Stimulated activated CD4-positive, alpha-beta T cell treated with anti-CD3 and anti-CD28 coated beads, TNF-alpha, amount 100 ng/mL, for 48 hours (primary cell): Measurements from ENCODE around the gene ABCC4.
"Not testable (repeated sequence)": the region's sequence is repeated elsewhere in the genome, so short reads cannot be mapped to it uniquely, and the experiment has no call there.

Experiments
- DNase-seq, 3 donors: peaks; one replicate each; pipeline ENCODE4 v3.0.0-alpha.2; 2020; ENCODE audit warnings: low read depth in 3 of 3

Gene ABCC4

DNA sequence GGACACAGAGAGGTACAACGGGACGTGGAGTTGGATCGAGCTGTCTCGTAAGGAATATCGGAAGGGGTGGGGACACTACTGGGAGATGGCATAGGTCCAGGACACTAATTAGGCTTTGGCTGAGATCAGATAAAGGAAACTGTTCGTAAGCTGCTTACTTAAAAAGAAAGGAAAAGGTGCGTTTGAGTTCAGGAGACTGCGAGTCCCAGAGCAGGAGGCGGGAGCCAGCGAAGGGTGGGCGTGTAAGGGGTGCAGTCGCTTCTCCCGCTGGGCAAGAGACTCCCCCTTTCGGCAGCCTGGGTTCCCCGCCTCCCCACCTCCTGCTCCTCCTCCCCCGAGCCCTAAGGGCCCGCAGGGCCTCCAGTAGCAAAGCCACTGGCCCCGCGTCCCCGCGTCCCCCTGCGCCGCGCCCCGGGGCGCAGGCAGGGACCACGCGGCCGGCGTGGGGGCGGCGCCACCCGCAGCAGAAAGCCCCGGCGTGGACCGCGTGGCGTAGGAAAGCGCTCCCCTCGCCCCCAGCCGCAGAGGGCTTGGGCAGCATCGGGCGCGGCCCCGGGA is 547 bp downstream of the ABCC4 start:
- DNase-seq = peak in 1 of 3 donors; percentile 41

DNA sequence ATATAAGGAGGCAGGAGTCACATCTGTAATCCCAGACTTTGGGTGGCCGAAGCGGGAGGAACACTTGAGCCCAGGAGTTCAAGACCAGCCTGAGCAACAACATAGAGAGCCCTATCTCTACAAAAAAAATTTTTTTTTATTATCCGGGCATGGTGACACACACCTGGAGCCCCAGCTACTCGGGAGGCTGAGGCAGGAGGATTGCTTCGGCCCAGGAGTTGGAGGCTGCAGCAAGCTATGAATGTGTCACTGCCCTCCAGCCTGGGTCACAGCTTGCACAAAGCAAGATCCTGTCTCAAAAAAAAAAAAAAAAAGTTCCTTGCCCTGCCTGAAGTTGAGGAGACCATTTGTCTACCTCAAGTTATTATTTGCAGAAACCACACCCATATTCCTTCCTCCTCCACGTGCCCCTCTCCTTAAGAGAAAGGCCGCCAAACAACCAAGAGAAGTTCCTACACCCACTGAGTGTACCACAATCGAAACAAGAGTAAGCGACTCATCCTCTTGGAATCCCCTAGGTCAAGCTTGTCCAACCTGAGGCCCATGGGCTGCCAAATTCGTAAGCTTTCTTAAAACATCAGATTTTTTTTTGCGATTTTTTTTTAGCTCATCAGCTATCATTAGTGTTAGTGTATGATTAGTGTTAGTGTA is 2.2 kb downstream of the ABCC4 start:
- no peak for DNase-seq

DNA sequence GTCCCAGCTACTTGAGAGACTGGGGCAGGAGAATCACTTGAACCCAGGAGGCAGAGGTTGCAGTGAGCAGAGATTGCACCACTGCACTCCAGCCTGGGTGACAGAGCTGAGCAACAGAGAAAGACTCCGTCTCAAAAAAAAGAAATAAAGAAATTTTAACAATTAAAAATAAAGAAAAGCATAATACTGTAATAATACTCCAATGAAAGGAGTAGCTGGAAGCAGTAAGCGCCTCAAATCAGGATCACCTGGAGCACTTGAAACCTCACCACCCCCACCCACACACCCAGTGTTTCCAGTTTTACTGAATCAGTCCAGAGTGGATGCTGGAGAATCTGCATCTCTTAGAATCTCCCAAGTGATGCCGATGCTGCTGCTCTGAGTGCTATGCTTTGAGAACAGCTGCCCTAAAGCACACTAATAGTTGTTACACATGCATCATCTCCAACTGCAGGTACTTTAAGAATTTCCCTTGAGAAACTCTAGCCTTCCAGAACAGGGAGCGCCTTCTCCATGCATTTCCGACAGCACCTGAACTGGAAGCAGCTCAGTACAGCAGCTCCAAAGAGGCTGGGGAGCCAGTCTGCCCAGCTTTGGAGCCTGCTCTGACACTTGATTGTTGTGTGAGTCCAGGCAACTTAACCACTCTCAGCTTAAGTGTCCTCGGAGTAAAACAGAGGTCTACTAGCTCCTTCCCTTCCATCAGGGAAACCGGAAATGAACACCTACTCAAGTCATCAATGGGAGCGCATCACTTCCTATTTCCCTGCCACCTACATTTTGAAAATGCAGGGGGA is 2.9 kb downstream of the ABCC4 start:
- DNase-seq = no peak

DNA sequence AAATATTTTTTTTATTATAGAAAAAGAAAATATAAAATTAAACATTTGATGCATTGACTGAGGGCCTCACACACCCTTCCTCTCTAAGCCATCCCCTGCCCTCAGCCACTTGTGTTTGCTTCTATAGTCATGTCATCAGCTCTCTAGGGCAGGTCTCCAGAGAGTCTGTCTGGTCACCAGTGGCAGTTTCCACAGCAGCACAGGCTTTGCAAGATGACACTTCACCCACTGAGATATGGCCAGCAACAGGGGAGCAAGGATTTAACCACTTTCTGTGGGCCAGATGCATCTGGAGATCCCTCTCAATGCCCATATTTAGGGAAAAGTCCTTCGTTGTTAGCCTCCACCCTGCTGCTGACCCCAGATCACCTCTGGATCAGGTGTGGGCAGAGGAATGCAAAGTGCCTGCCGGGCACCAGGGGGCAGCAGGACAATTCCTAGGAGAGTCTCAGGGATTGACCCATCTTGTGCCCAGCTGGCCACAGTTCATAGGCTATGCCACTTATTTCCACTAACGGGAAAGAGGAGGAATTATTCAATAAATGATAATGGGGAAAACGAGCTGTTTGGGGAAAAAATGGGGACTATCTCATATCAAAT is 4.8 kb downstream of the ABCC4 start:
- no peak for DNase-seq

DNA sequence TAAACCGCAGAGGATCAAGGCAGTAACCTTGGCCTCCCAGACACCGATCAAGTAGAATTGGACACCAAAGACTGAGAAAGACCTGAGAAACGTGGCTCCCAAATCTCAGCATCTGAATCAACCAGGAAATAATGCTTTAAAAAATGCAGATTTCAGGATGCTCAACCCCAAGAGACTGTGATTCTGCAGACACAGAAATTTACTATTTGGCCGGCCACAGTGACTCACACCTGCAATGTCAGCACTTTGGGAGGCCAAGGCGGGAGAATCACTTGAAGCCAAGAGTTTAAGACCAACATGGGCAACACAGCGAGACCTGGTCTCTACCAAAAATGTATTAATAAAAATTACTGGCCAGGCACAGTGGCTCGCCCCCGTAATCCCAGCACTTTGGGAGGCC is 6.2 kb downstream of the ABCC4 start:
- no peak for DNase-seq

DNA sequence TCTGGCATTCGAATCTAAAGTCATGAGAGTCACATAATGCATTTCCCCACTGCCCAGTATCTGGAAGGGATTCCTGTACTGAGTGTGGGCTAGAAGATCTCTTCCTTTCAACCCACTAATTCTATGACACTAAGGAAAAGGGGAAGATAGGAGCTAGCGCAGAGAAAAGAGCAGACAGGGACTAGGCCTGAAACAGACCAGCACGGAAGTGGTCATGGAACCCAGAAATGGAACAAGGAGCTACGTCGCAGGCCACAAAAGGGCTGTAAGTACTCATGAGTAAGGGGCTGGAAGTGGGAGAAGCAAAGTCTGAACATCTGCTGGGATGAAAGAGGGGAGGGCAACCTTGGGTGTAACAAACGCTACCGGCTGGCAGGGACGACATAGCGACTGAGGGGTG is 8.6 kb downstream of the ABCC4 start:
- DNase-seq = no peak

DNA sequence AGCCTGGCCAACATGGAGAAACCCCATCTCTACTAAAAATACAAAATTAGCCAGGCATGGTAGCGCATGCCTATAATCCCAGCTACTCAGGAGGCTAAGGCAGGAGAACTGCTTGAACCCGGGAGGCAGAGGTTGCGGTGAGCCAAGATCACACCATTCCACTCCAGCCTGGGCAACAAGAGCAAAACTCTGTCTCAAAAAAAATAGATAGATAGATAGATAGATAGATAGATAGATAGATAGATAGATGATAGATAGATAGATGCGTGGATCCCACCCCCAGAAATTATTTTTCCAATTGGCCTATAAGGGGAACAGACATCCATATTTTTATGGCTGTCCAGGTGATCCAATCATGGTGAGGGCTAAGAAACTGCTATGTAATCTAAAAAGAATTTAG is 11.3 kb downstream of the ABCC4 start:
- not testable (repeated sequence) for DNase-seq

DNA sequence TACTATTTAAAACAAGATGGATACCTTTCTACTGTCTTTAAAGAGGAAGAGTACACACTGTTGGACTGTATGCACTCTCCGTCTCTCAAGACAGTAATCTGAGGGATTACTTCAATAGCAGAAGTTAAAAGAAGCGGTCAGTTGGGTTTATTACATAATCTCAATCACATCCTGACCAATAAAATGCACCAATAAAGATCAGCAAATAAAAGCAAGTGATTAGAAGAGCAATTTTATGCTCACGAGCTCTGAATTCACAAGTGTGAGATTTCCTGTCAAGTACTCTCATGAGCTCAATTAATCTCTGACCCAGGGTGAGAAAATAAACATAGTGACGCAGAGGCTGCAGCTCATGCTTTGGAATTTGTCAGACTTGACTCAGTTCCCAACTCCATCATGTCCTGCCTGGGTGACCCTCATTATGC is 12.2 kb downstream of the ABCC4 start:
- DNase-seq = no peak

DNA sequence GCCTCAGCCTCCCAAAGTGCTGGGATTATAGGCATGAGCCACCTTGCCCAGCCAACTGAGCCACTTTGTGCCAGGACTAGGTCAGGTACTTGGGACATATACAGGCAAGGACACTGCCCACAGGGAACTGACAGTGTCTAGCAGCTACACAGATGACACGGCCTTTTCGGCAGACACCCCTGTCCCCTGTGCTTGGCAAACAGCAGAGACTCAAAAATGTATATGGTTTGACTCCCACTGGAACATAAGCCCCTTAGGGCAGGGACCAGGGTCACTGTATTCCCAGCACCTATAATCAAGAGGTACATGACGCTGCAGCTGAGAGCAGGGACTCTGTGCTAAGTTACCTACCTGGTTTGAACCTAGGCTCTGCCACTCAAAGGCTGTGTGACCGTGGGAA is 16.8 kb downstream of the ABCC4 start:
- DNase-seq = no peak

DNA sequence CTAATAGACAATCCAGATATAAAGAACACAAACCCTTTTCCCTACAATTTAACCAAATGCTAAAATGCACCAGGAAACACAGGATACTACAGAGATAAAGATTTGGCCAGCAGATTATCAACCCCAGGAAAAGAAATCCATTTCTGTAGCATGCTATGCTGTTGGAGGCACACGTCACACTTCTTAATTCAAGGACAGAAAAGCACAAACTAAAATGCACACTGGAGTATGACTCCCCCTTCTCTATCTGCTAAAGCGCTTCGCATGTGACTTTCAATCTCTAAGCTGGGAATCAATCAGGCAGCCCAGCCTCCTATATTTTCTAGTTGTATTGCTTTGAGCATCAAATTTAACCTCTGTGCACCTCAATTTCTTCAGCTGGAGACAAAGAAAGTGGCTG is 22.2 kb downstream of the ABCC4 start:
- no peak for DNase-seq

DNA sequence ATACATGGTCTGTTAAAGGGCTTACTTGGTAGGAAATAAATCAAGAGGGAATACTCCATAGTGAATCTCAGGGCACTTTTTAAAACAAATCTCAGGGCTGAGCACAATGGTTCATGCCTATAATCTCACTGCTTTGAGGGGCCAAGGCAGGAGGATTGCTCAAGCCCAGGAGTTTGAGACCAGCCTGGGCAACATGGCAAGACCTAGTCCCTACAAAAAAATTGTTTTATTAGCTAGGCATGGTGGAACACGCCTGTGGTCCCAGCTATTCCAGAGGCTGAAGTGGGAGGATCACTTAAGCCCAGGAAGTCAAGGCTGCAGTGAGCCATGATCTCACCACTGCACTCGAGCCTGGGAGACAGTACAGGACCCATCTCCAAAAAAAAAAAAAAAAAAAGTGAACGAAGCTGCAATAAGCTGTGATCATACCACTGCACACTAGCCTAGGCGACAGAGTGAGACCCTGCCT is 25.2 kb downstream of the ABCC4 start:
- no peak for DNase-seq

DNA sequence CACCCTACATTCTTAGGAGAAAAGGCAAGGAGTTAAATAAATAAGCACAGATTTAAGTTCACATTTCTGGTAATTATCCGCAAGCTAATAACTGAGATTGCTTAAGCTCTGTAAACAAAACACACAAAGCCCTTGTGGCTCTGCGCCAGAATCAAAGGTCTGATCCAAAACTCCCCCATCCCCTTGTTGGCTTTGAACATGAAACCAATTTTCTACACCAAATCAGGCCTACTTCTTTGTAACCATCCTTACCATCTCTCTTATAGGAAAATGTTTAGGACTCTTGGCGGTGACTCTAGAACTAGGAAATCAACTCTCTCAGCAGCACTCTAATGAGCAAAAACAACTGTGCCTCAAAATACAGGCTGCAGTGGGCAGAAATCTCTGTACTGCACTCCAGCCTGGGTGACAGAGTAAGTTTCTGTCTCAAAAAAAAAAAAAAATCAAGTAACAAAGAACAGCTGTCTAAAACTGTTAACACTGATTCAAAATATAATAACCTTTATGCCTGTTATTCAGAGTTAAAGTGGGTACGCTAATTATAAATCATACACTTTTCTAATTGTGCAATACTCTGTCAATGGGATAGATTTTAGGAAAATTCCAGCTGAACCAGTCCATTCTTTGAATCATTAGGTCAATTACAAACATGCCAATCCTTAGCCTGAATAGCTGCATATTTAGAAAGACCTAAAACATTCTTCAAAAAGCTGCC is 25.8 kb downstream of the ABCC4 start:
- no peak for DNase-seq

DNA sequence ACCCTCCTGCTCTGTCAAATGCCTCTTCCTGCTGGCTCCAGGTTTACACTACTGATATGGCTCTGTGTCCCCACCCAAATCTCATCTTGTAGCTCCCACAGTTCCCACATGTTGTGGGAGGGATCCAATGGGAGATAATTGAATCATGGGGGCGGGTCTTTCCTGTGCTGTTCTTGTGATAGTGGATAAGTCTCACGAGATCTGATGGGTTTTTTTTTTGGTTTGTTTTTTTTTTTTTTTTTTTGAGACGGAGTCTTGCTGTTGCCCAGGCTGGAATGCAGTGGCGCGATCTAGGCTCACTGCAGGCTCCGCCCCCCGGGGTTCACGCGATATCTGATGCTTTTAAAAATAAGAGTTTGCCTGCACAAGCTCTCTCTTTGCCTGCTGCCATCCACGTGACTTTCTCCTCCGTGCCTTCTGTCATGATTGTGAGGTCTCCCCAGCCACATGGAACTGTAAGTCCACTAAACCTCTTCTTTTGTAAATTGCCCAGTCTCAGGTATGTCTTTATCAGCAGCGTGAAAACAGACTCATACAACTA is 27.6 kb downstream of the ABCC4 start:
- DNase-seq = not testable (repeated sequence)

DNA sequence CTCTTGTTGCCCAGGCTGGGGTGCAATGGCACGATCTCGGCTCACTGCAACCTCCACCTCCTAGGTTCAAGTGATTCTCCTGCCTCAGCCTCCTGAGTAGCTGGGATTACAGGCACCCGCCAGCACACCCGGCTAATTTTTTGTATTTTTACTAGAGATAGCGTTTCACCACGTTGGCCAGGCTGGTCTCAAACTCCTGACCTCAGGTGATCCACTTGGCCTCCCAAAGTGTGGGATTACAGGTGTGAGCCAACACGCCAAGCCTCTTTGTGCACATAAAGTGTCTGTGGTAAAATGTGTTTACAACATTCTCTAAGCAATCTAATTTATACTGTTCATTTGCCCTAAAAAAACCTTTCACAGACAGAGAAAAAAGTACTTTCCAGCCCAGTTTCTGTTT is 29.2 kb downstream of the ABCC4 start:
- DNase-seq = not testable (repeated sequence)

DNA sequence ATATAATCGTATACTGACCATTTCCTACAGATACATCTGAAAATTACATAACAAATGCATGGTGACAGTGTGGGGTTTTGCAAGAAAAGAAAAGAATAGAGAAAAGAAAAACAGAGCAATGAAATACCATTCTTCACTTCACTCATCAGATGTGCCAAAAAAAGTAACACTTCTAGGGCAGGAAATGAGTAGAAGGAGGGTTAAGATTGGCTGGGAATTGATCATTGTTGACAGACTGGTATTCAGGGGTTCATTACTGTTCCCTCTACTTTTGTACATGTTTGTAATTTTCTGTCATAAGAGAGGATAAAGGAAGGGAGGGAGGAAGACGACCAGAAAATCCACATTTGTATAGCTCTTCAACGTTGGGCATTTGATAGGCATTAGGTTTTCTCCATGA is 31.5 kb downstream of the ABCC4 start:
- DNase-seq = no peak

DNA sequence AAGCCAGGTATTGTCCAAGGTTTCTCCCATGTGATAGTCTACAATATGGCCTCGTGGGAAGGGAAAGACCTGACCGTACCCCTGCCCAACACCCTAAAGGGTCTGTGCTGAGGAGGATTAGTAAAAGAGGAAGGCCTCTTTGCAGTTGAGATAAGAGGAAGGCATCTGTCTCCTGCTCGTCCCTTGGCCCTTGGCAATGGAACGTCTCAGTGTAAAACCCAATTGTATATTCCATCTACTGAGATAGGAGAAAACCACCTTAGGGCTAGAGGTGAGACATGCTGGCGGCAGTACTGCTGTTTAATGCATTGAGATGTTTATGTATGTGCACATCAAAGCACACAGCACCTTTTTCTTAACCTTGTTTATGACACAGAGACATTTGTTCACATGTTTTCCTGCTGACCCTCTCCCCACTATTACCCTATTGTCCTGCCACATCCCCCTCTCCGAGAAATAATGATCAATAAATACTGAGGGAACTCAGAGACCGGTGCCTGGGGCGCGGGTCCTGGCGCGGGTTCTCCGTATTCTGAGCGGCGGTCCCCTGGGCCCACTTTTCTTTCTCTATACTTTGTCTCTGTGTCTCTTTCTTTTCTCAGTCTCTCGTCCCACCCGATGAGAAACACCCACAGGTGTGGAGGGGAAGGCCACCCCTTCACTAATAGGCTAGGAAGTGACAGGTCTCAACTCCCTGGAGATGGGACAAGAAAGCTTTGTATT is 32.7 kb downstream of the ABCC4 start:
- not testable (repeated sequence) for DNase-seq

DNA sequence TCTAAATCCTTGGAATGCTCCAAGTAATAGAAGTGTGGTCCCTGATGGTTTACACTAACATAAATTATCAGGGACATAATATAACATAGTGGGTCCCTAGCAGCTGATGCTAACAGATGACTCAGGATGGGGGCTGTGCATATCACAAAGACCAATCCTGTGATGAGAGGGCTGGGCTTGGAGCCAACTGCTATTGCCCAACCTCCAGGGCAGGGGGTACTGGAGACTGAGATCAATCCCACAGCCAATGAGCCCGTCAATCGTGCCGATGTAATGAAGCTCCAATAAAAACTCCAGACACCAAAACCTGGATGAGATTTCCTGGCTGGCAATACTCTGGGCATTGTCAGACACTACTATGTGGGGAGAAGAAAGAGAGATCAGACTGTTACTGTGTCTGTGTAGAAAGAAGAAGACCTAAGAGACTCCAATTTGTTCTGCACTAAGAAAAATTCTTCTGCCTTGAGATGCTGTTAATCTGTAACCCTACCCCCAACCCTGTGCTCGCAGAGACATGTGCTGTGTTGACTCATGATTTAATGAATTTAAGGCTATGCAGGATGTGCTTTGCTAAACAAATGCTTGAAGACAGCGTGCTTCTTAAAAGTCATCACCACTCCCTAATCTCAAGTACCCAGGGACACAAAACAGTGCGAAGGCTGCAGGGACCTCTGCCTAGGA is 33.4 kb downstream of the ABCC4 start:
- DNase-seq = no peak

DNA sequence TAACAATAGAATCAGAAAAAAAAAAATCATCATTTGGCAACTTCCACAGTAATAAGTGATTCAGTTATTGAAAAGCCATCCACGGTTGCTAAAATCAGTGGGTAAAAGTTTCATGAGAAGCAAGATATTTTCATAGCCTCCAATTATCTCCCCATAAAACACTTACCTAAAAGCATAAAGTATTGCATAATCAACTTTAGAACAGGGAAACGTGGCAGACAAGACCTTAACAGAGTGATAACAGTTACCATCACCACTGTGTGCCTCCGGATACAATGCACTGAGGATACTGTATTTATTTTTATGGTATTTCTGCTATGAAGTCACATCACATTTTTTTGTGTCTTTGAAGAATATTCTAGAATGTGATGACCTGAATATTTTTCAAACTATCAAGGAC is 37.0 kb downstream of the ABCC4 start:
- DNase-seq = no peak

DNA sequence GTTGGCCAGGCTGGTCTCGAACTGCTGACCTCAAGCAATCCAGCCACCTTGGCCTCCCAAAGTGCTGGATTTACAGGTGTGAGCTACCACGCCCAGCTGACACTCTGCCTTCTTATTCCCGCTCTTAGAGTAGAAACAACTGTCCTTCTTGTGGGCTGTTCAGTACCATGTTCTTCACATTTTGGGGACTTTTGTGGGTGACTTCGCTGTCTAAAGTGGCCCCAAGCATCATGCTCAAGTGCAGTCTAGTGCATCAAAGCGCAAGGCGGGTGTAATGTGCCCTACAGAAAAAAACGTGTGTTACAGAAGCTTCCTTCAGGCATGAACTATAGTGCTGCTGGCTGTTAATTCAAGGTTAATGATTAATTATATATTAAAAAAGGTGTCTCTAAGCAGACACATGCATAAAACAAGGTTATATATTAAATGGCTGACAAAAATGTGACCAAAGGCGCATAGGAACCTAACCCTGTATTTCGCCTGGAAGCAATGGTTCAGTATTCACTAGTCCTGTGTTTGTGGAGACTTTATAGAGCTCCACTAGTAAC is 38.3 kb downstream of the ABCC4 start:
- DNase-seq = no peak

DNA sequence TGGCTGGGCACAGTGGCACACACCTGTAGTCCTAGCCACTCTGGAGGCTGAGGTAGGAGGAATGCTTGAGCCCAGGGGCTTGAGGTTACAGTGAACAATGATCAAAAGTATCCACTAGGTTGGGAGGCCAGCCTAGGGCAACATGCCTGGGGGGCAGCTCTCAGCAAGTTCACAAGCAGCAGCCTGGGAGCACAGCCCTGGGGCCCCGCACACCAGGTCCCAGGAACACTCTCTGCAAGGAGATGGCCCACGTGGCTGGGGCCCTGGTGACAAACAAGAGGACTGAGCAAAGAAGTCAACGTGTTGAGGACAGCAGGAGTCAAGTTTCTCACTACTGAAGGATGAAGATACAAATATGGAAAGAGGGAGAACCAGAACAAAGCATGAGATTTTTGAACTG is 39.3 kb downstream of the ABCC4 start:
- DNase-seq = no peak
